Measurements from ENCODE around the gene MTF2. TPM values are rescaled to one million over a fixed set of nuclear protein-coding genes. Genes with fewer than 3 reads are reported as not detected.

Gene MTF2
- polyA plus RNA-seq, 3 donors, result 16.0 to 56.3 (median 32.5) TPM

DNA sequence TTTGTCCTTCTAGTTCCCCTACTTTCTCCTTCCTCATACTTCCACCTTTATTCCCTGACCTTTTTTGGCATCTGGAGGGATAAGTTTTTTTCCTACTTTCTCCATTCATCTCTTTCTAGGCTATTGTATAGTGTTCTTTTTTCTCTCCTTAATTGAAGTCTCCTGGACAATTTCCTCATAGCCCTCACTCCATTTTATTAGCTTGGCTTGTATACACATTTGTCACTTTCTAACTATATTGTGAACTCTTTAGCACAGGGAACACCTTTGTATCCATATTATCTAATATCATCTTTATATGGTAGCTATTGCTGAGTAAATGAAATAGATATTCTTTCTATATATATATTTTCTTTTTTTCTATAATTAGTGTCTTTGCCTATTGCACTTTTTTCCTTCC, 53.6 kb downstream of the MTF2 start:
- Histone ChIP-seq H3K4me1 (ENCODE audit: control insufficient read depth in 1 of 2, insufficient read depth in 2 of 2, low read length in 2 of 2) (no peaks in the 10 kb centered on the region), H3K27ac (ENCODE audit: low read depth in 1 of 2, low read length in 2 of 2) (no peak overlapping the region), H3K79me2 (ENCODE audit: insufficient read depth, low read length) (no peaks in the 10 kb centered on the region), H3K36me3 (replicated peaks in 1 of 2; ENCODE audit: control insufficient read depth in 1 of 2, insufficient read depth in 2 of 2, low read length in 2 of 2) (peaks cover 72 to 96% of the 10 kb centered on the region in 2 donors), H3K27me3 (ENCODE audit: control insufficient read depth in 2 of 2, insufficient read depth in 2 of 2, low read length in 2 of 2) (no peaks in the 10 kb centered on the region), H3K4me3 (replicated peaks in 1 of 3; ENCODE audit: low read depth in 2 of 3, low read length in 3 of 3) (no peak overlapping the region), H3K4me2 (replicated peaks; ENCODE audit: extremely low read depth, low read length, poor library complexity, severe bottlenecking) (no peak overlapping the region), H4K20me1 (ENCODE audit: insufficient read depth, low read length) (no peaks in the 10 kb centered on the region), H2AFZ (ENCODE audit: insufficient read depth, low read depth, low read length, poor library complexity, severe bottlenecking) (no peak overlapping the region), H3K9me3 (replicated peaks in 1 of 2; ENCODE audit: control insufficient read depth in 1 of 2, insufficient read depth in 1 of 2, low read length in 2 of 2) (no peaks in the 10 kb centered on the region), H3K9ac (ENCODE audit: insufficient read depth, low read length, poor library complexity, severe bottlenecking) (no peak overlapping the region)
- no peak for DNase-seq
- Mint-ChIP-seq H3K36me3 (peaks cover 36 to 40% of the 10 kb centered on the region in 2 donors), H3K4me1 (no peaks in the 10 kb centered on the region), H3K9me3 (no peaks in the 10 kb centered on the region), H3K4me3 (no peak overlapping the region), H3K27me3 (ENCODE audit: low read depth in 3 of 3) (no peaks in the 10 kb centered on the region), H3K27ac (no peak overlapping the region)
- intact Hi-C loops (cut with micrococcal nuclease), result no loop called here
- TF ChIP-seq CTCF (IDR thresholded peaks at IDR 0.05), result no peak

GRCh38 chr1:93136445-93136844, 57.4 kb downstream of the MTF2 start:
- Histone ChIP-seq H3K36me3 (replicated peaks in 1 of 2; ENCODE audit: control insufficient read depth in 1 of 2, insufficient read depth in 2 of 2, low read length in 2 of 2) (peaks cover 68 to 93% of the 10 kb centered on the region in 2 donors), H3K4me2 (replicated peaks; ENCODE audit: extremely low read depth, low read length, poor library complexity, severe bottlenecking) (no peak overlapping the region), H3K4me3 (replicated peaks in 1 of 3; ENCODE audit: low read depth in 2 of 3, low read length in 3 of 3) (no peak overlapping the region), H3K27ac (ENCODE audit: low read depth in 1 of 2, low read length in 2 of 2) (peak overlapping the region in 1 of 2 donors; percentile 1), H3K9me3 (replicated peaks in 1 of 2; ENCODE audit: control insufficient read depth in 1 of 2, insufficient read depth in 1 of 2, low read length in 2 of 2) (no peaks in the 10 kb centered on the region), H3K27me3 (ENCODE audit: control insufficient read depth in 2 of 2, insufficient read depth in 2 of 2, low read length in 2 of 2) (no peaks in the 10 kb centered on the region), H3K79me2 (ENCODE audit: insufficient read depth, low read length) (no peaks in the 10 kb centered on the region), H3K4me1 (ENCODE audit: control insufficient read depth in 1 of 2, insufficient read depth in 2 of 2, low read length in 2 of 2) (no peaks in the 10 kb centered on the region), H2AFZ (ENCODE audit: insufficient read depth, low read depth, low read length, poor library complexity, severe bottlenecking) (no peak overlapping the region), H4K20me1 (ENCODE audit: insufficient read depth, low read length) (no peaks in the 10 kb centered on the region), H3K9ac (ENCODE audit: insufficient read depth, low read length, poor library complexity, severe bottlenecking) (no peak overlapping the region)
- intact Hi-C loops (cut with micrococcal nuclease), result no loop called here
- Mint-ChIP-seq H3K27ac (no peak overlapping the region), H3K36me3 (peaks cover 54 to 60% of the 10 kb centered on the region in 2 donors), H3K27me3 (ENCODE audit: low read depth in 3 of 3) (no peaks in the 10 kb centered on the region), H3K9me3 (no peaks in the 10 kb centered on the region), H3K4me3 (no peak overlapping the region), H3K4me1 (no peaks in the 10 kb centered on the region)
- TF ChIP-seq CTCF (IDR thresholded peaks at IDR 0.05), result no peak
- no CpG with 5 or more reads among the region's 5 CpGs for WGBS (ENCODE audit: insufficient coverage)
- no peak for DNase-seq
